GOT3 (cell line): ENCODE data around the gene VWA5B1.

Experiments
- DNase-seq: peaks from one replicate; lab custom pipeline; 2025; ENCODE audit warnings: mixed read lengths; lab: John Stamatoyannopoulos, UW

Gene VWA5B1

DNA sequence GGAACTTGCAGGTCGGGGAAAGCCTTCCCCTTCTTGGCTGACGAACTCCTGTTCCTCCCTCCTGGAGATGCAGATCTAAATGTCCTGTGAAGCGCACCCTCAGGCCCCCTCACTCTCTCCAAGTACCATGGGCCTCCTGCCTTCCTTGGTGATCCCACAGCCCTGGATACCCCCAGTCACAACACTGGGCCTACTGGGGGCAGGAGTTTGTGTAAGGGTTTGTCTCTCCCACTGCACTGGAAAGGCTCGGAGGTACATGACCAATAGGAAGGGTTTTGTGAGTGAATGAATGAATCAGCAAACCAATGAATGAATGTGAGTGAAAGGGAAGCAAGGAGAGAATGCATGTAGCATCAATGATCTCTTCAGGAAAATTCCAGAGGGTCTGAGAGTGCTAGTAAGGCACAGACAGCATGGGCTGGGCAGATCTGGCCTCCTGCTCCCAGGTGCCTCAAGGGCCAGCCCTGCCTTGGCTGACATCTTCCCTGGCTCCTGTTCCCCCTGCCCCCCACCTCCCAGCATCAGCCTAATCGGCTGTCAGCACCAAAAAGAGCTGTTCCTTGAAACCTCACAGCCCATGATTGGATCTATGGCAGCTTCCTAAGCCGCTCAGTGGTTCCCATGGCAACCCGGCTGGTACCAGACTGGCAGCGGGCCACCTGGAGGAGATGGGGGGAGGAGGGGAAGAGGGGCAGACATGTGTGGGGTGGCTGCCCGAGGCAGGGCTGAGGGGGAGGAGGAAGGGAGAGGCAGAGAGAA lies 95.8 kb downstream of the VWA5B1 start:
- DNase-seq, result no peak

DNA sequence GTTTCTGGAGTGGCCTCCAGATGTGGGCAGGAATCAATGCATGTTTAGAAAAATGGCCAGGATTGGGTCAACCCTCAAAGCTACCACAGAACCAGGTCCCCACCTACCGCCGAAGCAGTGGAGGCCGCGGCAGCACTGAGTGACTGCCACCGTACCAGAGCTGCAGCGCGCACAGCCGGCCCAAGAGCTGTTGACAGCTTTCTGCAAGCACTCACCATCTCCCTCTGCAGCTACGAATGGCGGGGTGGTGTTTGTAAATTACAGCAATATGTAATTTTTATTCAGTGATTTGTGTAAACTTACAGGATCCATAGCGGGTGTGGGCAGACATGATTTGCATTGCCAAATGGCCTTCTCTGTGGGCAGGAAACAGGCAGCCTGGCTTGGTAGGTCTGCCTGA lies 98.9 kb downstream of the VWA5B1 start:
- DNase-seq, result no peak

- no peak for DNase-seq
Observed at GRCh38 chr1:20390589-20391331, 100.1 kb downstream of the VWA5B1 start.

DNA sequence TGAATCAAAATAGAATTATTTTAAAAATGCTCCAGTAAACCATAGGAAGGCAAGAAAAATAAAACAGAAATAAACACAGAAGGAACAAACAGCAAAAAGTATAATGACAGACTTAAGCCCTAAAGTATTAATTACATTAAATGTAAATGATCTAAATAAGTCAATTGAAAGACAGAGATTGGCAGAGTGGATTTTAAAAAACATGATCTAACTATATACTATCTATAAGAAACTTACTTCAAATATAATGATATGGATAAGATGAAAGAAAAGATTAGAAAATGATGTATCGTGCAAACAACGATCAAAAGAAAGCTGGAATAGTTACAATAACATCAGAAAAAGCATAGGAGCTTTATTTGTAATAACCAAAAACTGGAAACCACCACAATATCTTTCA lies 104.6 kb downstream of the VWA5B1 start:
- DNase-seq, result no peak

DNA sequence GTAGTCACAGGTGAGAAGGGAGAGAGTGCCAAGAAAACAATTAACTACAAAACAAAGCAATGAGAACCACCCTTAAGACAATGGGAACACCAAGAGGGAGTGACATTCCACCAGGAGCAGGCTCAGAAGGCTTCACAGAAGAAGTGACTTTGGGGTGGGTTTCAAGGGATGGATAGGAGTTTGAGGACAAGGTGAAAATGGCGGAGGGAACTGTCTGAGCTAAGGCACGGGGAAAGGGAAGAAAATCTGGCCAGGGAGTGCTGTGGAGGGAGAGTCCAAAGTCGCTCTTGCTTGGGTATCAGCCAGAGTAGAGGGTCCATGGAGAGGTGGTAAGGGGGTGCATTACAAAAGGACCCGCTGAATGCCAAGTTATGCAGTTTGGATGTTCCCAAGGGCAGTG lies 108.1 kb downstream of the VWA5B1 start:
- DNase-seq, result no peak

DNA sequence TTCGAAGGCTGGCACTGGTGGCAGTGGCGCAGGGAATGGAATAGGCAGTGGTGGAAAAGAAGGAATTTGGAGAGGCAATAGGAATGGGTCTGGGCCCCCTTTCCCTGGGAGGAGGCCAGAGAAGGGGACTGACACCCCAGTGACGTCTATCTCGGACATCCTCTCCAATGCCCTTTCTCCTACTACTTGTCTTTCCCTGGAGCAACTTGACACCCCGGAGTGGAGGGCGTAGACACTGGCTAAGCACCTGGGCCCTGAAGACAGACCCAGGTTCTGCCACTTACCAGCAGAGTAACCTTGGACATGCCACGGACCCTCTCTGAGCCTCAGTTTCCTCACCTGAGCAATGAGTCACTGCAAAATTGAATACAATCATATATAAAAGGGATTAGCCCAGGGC lies 108.5 kb downstream of the VWA5B1 start:
- DNase-seq, result no peak

DNA sequence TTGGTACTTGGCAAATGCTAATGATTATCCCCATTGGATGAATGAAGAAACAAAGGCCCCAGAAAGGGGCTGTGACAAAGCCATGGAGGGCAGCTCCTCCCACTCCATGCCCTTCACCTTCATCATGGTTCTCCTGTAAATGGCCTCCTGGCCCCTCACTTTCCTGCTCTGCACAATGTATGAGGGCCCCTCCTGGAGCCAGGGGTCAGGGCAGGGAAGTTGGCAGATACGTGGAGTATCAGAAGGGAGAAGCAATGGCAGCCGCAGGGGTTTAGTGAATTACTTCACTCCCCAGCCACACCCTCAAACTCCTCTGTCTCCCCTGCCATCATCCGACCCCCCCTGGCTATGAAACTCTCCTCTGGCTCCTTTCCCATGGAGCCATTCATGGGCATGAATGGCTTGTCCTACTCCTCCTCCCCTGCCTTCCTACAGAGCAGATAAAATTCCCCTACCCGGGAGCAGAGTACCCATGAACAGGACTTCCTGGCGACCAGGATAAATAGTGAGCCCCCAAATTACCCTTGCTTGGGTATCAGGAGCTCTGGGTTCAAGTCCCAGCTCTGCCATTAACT lies 109.0 kb downstream of the VWA5B1 start:
- no peak for DNase-seq

- no peak for DNase-seq
Observed at GRCh38 chr1:20400341-20401177, 109.9 kb downstream of the VWA5B1 start.

GRCh38 chr1:20401405-20402010 lies 110.8 kb downstream of the VWA5B1 start:
- no peak for DNase-seq

DNA sequence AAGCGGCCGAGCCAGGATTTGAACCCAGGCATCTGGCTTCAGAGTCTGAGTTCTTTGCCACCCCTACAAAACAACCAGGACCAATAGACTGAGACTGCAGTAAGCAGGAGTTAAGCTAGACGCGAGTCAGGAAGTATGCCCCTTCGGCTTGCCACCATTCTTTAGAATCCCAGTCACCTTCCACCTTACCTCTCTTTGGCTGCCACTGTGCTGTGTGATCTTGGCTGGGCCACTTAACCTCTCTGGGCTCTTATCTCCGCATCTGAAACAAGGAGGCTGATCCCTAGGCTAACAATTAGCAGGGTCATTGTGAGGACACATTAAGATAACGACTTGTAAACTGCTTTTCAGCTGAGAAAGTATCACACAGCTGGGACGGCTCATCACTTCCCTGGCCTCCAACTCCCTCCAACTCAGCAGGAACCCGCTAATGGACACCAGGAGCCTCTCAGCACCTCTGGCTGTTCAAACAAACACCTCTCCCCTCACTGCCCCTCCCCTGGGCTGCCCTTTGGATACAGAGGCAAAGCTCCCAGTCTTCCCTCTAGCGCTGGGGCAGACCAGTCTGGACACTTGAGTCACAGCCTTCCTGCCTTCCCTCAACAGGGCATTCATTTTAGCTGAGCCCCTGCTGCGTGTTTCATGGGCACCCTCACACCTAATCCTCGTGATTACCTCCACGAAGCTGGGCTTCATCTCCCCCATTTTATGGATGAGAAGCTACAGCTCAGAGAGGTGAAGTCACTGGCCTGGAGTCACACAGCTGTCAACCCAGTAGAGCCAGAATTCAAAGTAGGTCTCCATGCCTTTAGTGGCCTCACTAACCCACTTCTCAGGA lies 112.1 kb downstream of the VWA5B1 start:
- DNase-seq, result no peak

GRCh38 chr1:20403423-20404145 lies 112.9 kb downstream of the VWA5B1 start:
- no peak for DNase-seq

DNA sequence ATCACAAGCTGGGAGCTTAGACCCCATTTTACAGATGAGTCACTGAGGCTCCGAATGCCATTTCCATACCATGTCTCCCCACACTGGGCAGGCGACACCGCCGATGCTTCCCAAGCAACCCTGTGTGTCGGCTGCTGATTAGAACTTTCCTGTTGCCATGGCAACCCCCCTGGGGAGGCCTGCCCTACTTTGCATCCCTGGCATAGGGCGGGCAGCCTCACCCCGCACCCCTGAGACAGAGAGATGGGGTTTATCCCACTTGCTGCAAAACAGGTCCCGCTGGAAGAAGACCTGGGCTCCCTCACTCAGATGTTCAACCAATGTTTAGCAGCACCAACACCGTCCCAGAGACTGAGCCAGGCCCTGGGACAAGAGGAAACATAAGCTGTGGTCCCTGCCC lies 113.8 kb downstream of the VWA5B1 start:
- DNase-seq, result no peak
